BLaER1 treated with 17β-estradiol and CSF1 and Interleukin-3, amounts not matched to agents 10 nM and 100 nM (cell line): ENCODE results near the gene TGDS.
A peak's percentile ranks its signal among the peaks of the same experiment; 100 is the strongest.
"Not testable (repeated sequence)": the region's sequence is repeated elsewhere in the genome, so short reads cannot be mapped to it uniquely, and the experiment has no call there.

Source experiments
- H3K27ac ChIP-seq, 11 experiments: shearing (Covaris generic); formaldehyde crosslinking; 2 replicates each; pipeline ENCODE4 v1.8.1; 2022
- H3K27me3 ChIP-seq, 11 experiments: shearing (Covaris generic); formaldehyde crosslinking; 2 replicates each; pipeline ENCODE4 v1.8.1; 2022
- H3K36me3 ChIP-seq, 11 experiments: shearing (Covaris generic); formaldehyde crosslinking; 2 replicates each; pipeline ENCODE4 v1.8.1; 2022
- H3K4me1 ChIP-seq, 10 experiments: shearing (Covaris generic); formaldehyde crosslinking; 2 replicates each; pipeline ENCODE4 v1.8.1; 2022
- H3K4me2 ChIP-seq, 11 experiments: shearing (Covaris generic); formaldehyde crosslinking; 2 replicates each; pipeline ENCODE4 v1.8.1; 2022
- H3K4me3 ChIP-seq, 10 experiments: shearing (Covaris generic); formaldehyde crosslinking; 2 replicates each; pipeline ENCODE4 v1.8.1; 2022
- H3K9ac ChIP-seq, 11 experiments: shearing (Covaris generic); formaldehyde crosslinking; 2 replicates each; pipeline ENCODE4 v1.8.1; 2022
- H3K9me3 ChIP-seq, 11 experiments: shearing (Covaris generic); formaldehyde crosslinking; replicated peaks in 1 of 11; 2 replicates each; pipeline ENCODE4 v1.8.1; 2022
- H4K20me1 ChIP-seq, 11 experiments: shearing (Covaris generic); formaldehyde crosslinking; 2 replicates each; pipeline ENCODE4 v1.8.1; 2022
- Cebpa-rat ChIP-seq, 11 experiments: shearing (Covaris generic); IDR thresholded peaks; 2 replicates each; pipeline ENCODE4 v1.8.1; 2022

TGDS gene, protein sequence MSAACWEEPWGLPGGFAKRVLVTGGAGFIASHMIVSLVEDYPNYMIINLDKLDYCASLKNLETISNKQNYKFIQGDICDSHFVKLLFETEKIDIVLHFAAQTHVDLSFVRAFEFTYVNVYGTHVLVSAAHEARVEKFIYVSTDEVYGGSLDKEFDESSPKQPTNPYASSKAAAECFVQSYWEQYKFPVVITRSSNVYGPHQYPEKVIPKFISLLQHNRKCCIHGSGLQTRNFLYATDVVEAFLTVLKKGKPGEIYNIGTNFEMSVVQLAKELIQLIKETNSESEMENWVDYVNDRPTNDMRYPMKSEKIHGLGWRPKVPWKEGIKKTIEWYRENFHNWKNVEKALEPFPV

DNA sequence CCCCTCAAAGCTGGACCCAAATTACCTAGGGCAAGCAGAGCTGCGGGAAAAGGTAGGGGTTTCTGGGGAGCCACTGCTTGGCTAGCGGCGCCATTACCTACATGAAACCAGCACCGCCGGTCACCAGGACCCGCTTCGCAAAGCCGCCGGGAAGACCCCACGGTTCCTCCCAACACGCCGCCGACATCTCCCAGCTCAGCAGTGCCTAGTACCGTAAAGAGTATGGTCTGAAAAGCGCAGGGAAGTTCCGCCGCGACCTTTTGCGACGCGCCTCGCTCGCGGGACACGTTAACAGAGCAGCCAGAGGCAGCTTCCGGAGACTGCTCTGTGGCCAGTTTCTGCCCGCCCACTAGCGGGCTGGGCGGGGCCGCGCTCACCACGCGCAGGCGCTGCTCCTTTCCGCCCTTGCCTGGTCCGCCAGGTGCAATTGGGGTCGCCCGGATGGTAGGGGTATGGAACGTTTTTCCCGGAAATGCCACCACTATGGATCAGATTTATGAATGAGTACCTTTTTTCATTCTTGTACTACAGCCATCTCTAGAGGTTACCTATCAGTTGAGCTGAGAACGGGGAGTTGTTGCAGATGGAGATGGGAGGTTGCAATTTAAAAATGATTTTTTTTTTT is at the start of gene TGDS:
TSS of gene TGDS (minus strand) at position 203 of the 625 bp plus-strand sequence. CDS start at position 187, 16 bp downstream.
- Histone ChIP-seq H4K20me1 (peaks cover 0 to 10% (median 0%) of the 10 kb centered on the region in 11 experiments; a peak in 2 of 22 replicates), H3K27ac (peak within 1 kb of the TSS; percentile 73 to 93 (median 88)), H3K9me3 (peaks cover 0 to 12% (median 9%) of the 10 kb centered on the region in 11 experiments; a peak in 12 of 22 replicates), H3K9ac (peak within 1 kb of the TSS; percentile 85 to 95 (median 91)), H3K36me3 (peaks cover 19 to 28% (median 23%) of the 10 kb centered on the region in 11 experiments), H3K4me3 (peak within 1 kb of the TSS; percentile 75 to 97 (median 90)), H3K27me3 (no peaks in the 10 kb centered on the region), H3K4me2 (peak within 1 kb of the TSS; percentile 88 to 97 (median 92)), H3K4me1 (peaks cover 17 to 33% (median 20%) of the 10 kb centered on the region in 10 experiments)
- no peak for TF ChIP-seq Cebpa-rat (IDR thresholded peaks at IDR 0.05)

- Histone ChIP-seq H3K4me1 (no peaks in the 10 kb centered on the region), H3K27ac (peak overlapping the region in 2 of 11 experiments; percentile 29 to 48; a peak in 2 of 22 replicates), H3K4me3 (no peak overlapping the region), H3K4me2 (no peak overlapping the region), H3K36me3 (no peaks in the 10 kb centered on the region), H4K20me1 (no peaks in the 10 kb centered on the region), H3K9me3 (peaks cover 0 to 13% (median 7%) of the 10 kb centered on the region in 11 experiments; a peak in 11 of 22 replicates), H3K27me3 (no peaks in the 10 kb centered on the region), H3K9ac (no peak overlapping the region)
- no peak for TF ChIP-seq Cebpa-rat (IDR thresholded peaks at IDR 0.05)
These were observed 45.5 kb upstream of the TGDS start for GRCh38 chr13:94641409-94641941.

DNA sequence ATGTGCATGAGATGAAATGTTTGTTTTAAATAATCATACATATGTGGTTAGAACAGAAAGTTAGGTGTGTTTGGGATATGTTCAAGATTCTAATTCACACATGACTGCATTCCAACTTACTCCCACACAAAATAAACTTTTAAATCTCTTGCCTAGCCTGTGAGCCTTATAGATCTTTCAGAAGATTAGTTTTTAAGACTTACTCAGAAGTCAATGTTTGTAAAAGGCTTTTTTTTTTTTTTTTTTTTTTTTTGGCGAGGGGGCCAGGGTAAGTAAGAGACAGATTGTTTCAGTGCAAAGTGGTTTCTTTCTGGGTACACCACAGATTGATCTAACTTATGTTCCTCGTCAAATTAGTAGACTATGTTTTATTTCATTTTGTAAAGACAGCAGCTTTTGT is 44.8 kb upstream of the TGDS start:
- Histone ChIP-seq H3K36me3 (no peaks in the 10 kb centered on the region), H3K27me3 (no peaks in the 10 kb centered on the region), H3K27ac (no peak overlapping the region), H3K4me1 (no peaks in the 10 kb centered on the region), H4K20me1 (no peaks in the 10 kb centered on the region), H3K9me3 (peaks cover 0 to 13% (median 7%) of the 10 kb centered on the region in 11 experiments; a peak in 11 of 22 replicates), H3K9ac (no peak overlapping the region), H3K4me3 (no peak overlapping the region), H3K4me2 (no peak overlapping the region)
- TF ChIP-seq Cebpa-rat (IDR thresholded peaks at IDR 0.05) = no peak

DNA sequence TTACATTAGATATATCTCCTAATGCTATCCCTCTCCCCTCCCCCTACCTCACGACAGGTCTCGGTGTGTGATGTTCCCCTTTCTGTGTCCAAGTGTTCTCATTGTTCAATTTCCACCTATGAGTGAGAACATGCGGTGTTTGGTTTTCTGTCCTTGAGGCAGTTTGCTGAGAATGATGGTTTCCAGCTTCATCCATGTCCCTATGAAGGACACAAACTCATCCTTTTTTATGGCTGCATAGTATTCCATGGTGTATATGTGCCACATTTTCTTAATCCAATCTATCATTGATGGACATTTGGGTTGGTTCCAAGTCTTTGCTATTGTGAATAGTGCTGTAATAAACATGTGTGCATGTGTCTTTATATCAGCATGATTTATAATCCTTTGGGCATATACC is 41.7 kb upstream of the TGDS start:
- H3K4me3 ChIP-seq, H4K20me1 ChIP-seq, H3K4me1 ChIP-seq, H3K27me3 ChIP-seq, H3K27ac ChIP-seq, H3K4me2 ChIP-seq, H3K9ac ChIP-seq: not testable (repeated sequence)
- Histone ChIP-seq H3K9me3 (peaks cover 0 to 13% (median 7%) of the 10 kb centered on the region in 11 experiments; a peak in 11 of 22 replicates), H3K36me3 (peaks cover 3 to 18% (median 9%) of the 10 kb centered on the region in 11 experiments; a peak in 9 of 22 replicates)

- H3K27me3 ChIP-seq = no peaks in the 10 kb centered on the region
- no peak overlapping the region for H3K9ac ChIP-seq
- H3K4me3 ChIP-seq = no peak overlapping the region
- H3K9me3 ChIP-seq = peaks cover 0 to 13% (median 7%) of the 10 kb centered on the region in 11 experiments; a peak in 11 of 22 replicates
- no peaks in the 10 kb centered on the region for H4K20me1 ChIP-seq
- peaks cover 3 to 22% (median 9%) of the 10 kb centered on the region in 11 experiments; a peak in 9 of 22 replicates for H3K36me3 ChIP-seq
- no peaks in the 10 kb centered on the region for H3K4me1 ChIP-seq
- TF ChIP-seq Cebpa-rat (IDR thresholded peaks at IDR 0.05) = no peak
- no peak overlapping the region for H3K27ac ChIP-seq
- no peak overlapping the region for H3K4me2 ChIP-seq
These were observed 41.1 kb upstream of the TGDS start for GRCh38 chr13:94636942-94637578.

DNA sequence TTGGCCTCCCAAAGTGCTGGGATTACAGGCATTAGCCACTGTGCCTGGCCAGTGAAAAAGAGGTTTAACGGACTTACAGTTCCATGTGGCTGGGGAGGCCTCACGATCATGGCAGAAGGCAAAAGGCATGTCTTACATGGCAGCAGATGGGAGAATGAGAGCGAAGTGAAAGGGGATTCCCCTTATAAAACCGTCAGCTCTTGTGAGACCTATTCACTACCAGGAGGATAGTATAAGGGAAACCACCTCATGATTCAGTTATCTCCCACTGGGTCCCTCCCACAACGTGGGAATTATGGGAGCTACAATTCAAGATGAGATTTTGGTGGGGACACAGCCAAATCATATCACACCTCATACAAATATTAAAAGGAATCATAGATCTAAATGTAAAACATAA is 40.1 kb upstream of the TGDS start:
- H3K9ac ChIP-seq, H3K4me1 ChIP-seq, H3K27ac ChIP-seq, H3K4me2 ChIP-seq, H3K27me3 ChIP-seq, H3K4me3 ChIP-seq, H4K20me1 ChIP-seq: not testable (repeated sequence)
- Histone ChIP-seq H3K9me3 (peaks cover 0 to 13% (median 7%) of the 10 kb centered on the region in 11 experiments; a peak in 11 of 22 replicates), H3K36me3 (peaks cover 3 to 23% (median 9%) of the 10 kb centered on the region in 11 experiments; a peak in 14 of 22 replicates)

DNA sequence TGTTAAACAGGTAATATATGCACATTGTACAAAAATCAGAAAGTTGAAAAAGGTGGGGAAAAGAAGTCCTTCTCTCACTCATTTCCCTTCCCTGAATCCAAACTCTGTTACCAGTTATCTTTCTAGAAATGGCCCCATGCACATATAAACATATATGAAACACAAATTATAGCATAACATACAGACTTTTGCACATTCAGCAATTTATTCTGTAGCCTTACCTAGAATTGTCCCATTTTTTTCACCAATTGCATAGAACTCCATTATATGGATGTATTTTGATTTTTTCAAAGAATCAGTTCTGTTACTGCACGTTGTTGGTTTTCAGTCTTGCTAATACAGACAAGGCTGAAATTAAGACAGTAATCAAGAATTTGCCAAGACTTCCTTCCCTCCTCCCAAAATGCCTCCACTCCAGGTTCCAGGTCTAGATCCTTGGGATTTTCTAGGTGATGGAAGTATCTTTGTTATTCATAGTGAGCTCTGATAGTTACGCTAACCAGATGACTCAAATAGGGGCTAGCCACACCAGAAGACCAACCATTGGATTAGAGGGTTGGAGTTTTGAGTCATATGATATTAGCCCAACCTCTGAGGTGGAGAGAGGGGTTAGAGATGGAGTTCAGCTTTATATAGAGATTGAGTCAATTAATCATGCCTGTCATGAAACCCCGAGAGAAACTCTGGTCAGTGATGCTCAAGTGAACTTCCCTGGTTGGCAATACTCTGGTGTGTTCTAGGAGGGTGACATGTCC is 36.5 kb upstream of the TGDS start:
- Histone ChIP-seq H3K4me2 (no peak overlapping the region), H3K27ac (no peak overlapping the region), H3K9ac (no peak overlapping the region), H4K20me1 (no peaks in the 10 kb centered on the region), H3K27me3 (no peaks in the 10 kb centered on the region), H3K4me1 (no peaks in the 10 kb centered on the region), H3K4me3 (no peak overlapping the region), H3K9me3 (peaks cover 0 to 5% (median 2%) of the 10 kb centered on the region in 11 experiments; a peak in 11 of 22 replicates), H3K36me3 (peaks cover 29 to 60% (median 35%) of the 10 kb centered on the region in 11 experiments; a peak in 20 of 22 replicates)
- no peak for TF ChIP-seq Cebpa-rat (IDR thresholded peaks at IDR 0.05)

- Histone ChIP-seq H3K4me1 (no peaks in the 10 kb centered on the region), H3K27me3 (no peaks in the 10 kb centered on the region), H3K9ac (no peak overlapping the region), H4K20me1 (no peaks in the 10 kb centered on the region), H3K4me3 (no peak overlapping the region), H3K36me3 (peaks cover 33 to 74% (median 46%) of the 10 kb centered on the region in 11 experiments), H3K4me2 (no peak overlapping the region), H3K9me3 (no peaks in the 10 kb centered on the region), H3K27ac (no peak overlapping the region)
- TF ChIP-seq Cebpa-rat (IDR thresholded peaks at IDR 0.05) = no peak
These were observed 34.9 kb upstream of the TGDS start for GRCh38 chr13:94630858-94631257.
